Measurements from ENCODE around the gene RALGAPB.
"Not testable (repeated sequence)": the region's sequence is repeated elsewhere in the genome, so short reads cannot be mapped to it uniquely, and the experiment has no call there.

Gene RALGAPB

GRCh38 chr20:38460040-38460623 is 12.5 kb upstream of the RALGAPB start:
- Histone ChIP-seq H3K4me1 (ENCODE audit: control insufficient read depth in 2 of 2, insufficient read depth in 2 of 2, low read length in 2 of 2) (peaks cover 0 to 3% of the 10 kb centered on the region in 2 donors), H3K27ac (ENCODE audit: low read depth in 2 of 2, low read length in 2 of 2) (no peak overlapping the region), H3K9ac (ENCODE audit: low read depth in 1 of 2, low read length in 2 of 2) (peak overlapping the region in 1 of 2 donors; percentile 44), H3K9me3 (ENCODE audit: control insufficient read depth in 2 of 2, low read length in 2 of 2) (no peaks in the 10 kb centered on the region), H3K4me3 (ENCODE audit: low read length in 2 of 2) (peak overlapping the region in 1 of 2 donors; percentile 42), H3K27me3 (ENCODE audit: control insufficient read depth in 2 of 2, insufficient read depth in 2 of 2, low read length in 2 of 2) (no peaks in the 10 kb centered on the region), H3K36me3 (ENCODE audit: control insufficient read depth in 2 of 2, insufficient read depth in 2 of 2, low read length in 2 of 2) (no peaks in the 10 kb centered on the region)

- H3K4me1 ChIP-seq (ENCODE audit: control insufficient read depth in 2 of 2, insufficient read depth in 2 of 2, low read length in 2 of 2); H3K9me3 ChIP-seq (ENCODE audit: control insufficient read depth in 2 of 2, low read length in 2 of 2); H3K27ac ChIP-seq (ENCODE audit: low read depth in 2 of 2, low read length in 2 of 2); H3K27me3 ChIP-seq (ENCODE audit: control insufficient read depth in 2 of 2, insufficient read depth in 2 of 2, low read length in 2 of 2); H3K36me3 ChIP-seq (ENCODE audit: control insufficient read depth in 2 of 2, insufficient read depth in 2 of 2, low read length in 2 of 2): not testable (repeated sequence)
- H3K4me3 ChIP-seq (ENCODE audit: low read length in 2 of 2), result peak overlapping the region in 1 of 2 donors; percentile 42
- peak overlapping the region in 1 of 2 donors; percentile 44 for H3K9ac ChIP-seq (ENCODE audit: low read depth in 1 of 2, low read length in 2 of 2)
These were observed 12.0 kb upstream of the RALGAPB start for GRCh38 chr20:38460631-38461030.

DNA sequence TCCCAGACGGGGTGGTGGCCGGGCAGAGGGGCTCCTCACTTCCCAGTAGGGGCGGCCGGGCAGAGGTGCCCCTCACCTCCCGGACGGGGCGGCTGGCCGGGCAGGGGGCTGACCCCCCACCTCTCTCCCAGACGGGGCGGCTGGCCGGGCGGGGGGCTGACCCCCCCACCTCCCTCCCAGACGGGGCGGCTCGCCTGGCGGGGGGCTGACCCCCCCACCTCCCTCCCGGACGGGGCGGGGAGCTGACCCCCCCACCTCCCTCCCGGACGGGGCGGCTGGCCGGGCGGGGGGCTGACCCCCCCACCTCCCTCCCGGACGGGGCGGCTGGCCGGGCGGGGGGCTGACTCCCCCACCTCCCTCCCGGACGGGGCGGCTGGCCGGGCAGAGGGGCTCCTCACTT is 11.5 kb upstream of the RALGAPB start:
- not testable (repeated sequence) for H3K27me3 ChIP-seq (ENCODE audit: control insufficient read depth in 2 of 2, insufficient read depth in 2 of 2, low read length in 2 of 2); H3K4me1 ChIP-seq (ENCODE audit: control insufficient read depth in 2 of 2, insufficient read depth in 2 of 2, low read length in 2 of 2); H3K4me3 ChIP-seq (ENCODE audit: low read length in 2 of 2); H3K36me3 ChIP-seq (ENCODE audit: control insufficient read depth in 2 of 2, insufficient read depth in 2 of 2, low read length in 2 of 2); H3K9ac ChIP-seq (ENCODE audit: low read depth in 1 of 2, low read length in 2 of 2); H3K9me3 ChIP-seq (ENCODE audit: control insufficient read depth in 2 of 2, low read length in 2 of 2); H3K27ac ChIP-seq (ENCODE audit: low read depth in 2 of 2, low read length in 2 of 2)

- not testable (repeated sequence) for H3K4me1 ChIP-seq (ENCODE audit: control insufficient read depth in 2 of 2, insufficient read depth in 2 of 2, low read length in 2 of 2); H3K27me3 ChIP-seq (ENCODE audit: control insufficient read depth in 2 of 2, insufficient read depth in 2 of 2, low read length in 2 of 2); H3K9me3 ChIP-seq (ENCODE audit: control insufficient read depth in 2 of 2, low read length in 2 of 2); H3K36me3 ChIP-seq (ENCODE audit: control insufficient read depth in 2 of 2, insufficient read depth in 2 of 2, low read length in 2 of 2); H3K9ac ChIP-seq (ENCODE audit: low read depth in 1 of 2, low read length in 2 of 2); H3K4me3 ChIP-seq (ENCODE audit: low read length in 2 of 2); H3K27ac ChIP-seq (ENCODE audit: low read depth in 2 of 2, low read length in 2 of 2)
These were observed 11.1 kb upstream of the RALGAPB start for GRCh38 chr20:38461569-38461968.

DNA sequence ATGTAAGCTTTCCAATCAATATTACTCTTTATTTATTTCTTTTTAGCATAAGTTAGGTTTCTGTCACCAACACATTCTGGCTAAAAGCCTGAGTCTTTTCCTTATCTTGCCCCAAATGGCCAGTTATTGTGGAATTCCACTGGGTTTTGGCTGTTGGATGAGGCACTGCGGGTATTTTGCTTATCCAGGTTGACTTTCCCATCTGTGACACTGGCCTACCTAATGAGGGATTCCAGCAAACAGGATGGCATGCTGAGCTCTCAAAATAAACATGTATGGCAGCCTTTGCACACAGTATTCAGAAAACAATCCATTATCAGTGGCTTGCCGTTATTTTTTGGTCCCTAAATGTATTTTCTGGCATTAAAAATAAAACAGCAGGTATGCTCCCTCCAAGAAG is 6.5 kb upstream of the RALGAPB start:
- Histone ChIP-seq H3K9me3 (ENCODE audit: control insufficient read depth in 2 of 2, low read length in 2 of 2) (no peaks in the 10 kb centered on the region), H3K36me3 (ENCODE audit: control insufficient read depth in 2 of 2, insufficient read depth in 2 of 2, low read length in 2 of 2) (no peaks in the 10 kb centered on the region), H3K27me3 (ENCODE audit: control insufficient read depth in 2 of 2, insufficient read depth in 2 of 2, low read length in 2 of 2) (no peaks in the 10 kb centered on the region), H3K27ac (ENCODE audit: low read depth in 2 of 2, low read length in 2 of 2) (no peak overlapping the region), H3K4me3 (ENCODE audit: low read length in 2 of 2) (no peak overlapping the region), H3K4me1 (ENCODE audit: control insufficient read depth in 2 of 2, insufficient read depth in 2 of 2, low read length in 2 of 2) (no peaks in the 10 kb centered on the region), H3K9ac (ENCODE audit: low read depth in 1 of 2, low read length in 2 of 2) (no peak overlapping the region)

DNA sequence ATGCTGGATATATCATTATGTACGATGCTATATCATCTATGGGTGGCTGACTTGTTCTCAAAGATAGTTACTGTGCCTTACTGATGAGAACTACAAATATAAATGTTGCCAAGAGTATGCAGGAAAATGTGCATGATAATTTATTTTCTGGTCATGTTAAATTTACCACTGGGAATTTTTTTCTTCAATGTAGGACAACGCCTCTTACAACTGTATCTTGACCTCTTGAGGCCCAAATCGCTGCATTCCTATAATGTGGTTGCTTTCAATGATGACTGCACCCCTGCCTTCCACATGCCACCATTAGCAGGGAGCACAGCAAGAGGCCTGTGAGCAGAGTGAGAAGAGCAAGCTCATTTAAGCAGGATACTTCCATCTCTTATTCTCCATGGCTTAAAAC is 5.7 kb upstream of the RALGAPB start:
- Histone ChIP-seq H3K4me1 (ENCODE audit: control insufficient read depth in 2 of 2, insufficient read depth in 2 of 2, low read length in 2 of 2) (peaks cover 0 to 5% of the 10 kb centered on the region in 2 donors), H3K27ac (ENCODE audit: low read depth in 2 of 2, low read length in 2 of 2) (no peak overlapping the region), H3K36me3 (ENCODE audit: control insufficient read depth in 2 of 2, insufficient read depth in 2 of 2, low read length in 2 of 2) (no peaks in the 10 kb centered on the region), H3K9ac (ENCODE audit: low read depth in 1 of 2, low read length in 2 of 2) (no peak overlapping the region), H3K9me3 (ENCODE audit: control insufficient read depth in 2 of 2, low read length in 2 of 2) (no peaks in the 10 kb centered on the region), H3K27me3 (ENCODE audit: control insufficient read depth in 2 of 2, insufficient read depth in 2 of 2, low read length in 2 of 2) (no peaks in the 10 kb centered on the region), H3K4me3 (ENCODE audit: low read length in 2 of 2) (no peak overlapping the region)

DNA sequence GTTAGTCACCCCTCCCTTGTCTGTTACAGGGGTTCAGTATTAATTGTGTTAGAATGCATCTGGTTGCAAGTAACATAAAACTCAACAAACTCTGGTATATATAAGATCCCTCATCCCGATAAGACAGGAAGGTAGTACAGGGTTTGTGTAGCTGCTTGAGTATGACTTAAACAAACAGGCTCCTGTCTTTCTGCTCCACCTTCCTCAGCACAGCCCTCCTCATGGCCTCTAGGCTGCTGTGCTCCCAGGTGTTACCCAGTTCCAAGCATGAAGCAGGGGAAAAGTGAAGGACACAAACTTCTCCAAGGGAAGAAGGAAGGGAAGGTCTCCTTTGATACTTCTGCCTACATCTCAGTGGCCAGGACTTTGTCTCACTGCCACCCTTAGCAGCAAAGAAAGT is 1.4 kb upstream of the RALGAPB start:
- H3K27me3 ChIP-seq (ENCODE audit: control insufficient read depth in 2 of 2, insufficient read depth in 2 of 2, low read length in 2 of 2), result no peaks in the 10 kb centered on the region
- peak overlapping the region in 1 of 2 donors; percentile 87 for H3K27ac ChIP-seq (ENCODE audit: low read depth in 2 of 2, low read length in 2 of 2)
- peak overlapping the region in 1 of 2 donors; percentile 95 for H3K4me3 ChIP-seq (ENCODE audit: low read length in 2 of 2)
- no peak overlapping the region for H3K9ac ChIP-seq (ENCODE audit: low read depth in 1 of 2, low read length in 2 of 2)
- H3K4me1 ChIP-seq (ENCODE audit: control insufficient read depth in 2 of 2, insufficient read depth in 2 of 2, low read length in 2 of 2), result peaks cover 6 to 19% of the 10 kb centered on the region in 2 donors
- no peaks in the 10 kb centered on the region for H3K9me3 ChIP-seq (ENCODE audit: control insufficient read depth in 2 of 2, low read length in 2 of 2)
- H3K36me3 ChIP-seq (ENCODE audit: control insufficient read depth in 2 of 2, insufficient read depth in 2 of 2, low read length in 2 of 2), result no peaks in the 10 kb centered on the region

DNA sequence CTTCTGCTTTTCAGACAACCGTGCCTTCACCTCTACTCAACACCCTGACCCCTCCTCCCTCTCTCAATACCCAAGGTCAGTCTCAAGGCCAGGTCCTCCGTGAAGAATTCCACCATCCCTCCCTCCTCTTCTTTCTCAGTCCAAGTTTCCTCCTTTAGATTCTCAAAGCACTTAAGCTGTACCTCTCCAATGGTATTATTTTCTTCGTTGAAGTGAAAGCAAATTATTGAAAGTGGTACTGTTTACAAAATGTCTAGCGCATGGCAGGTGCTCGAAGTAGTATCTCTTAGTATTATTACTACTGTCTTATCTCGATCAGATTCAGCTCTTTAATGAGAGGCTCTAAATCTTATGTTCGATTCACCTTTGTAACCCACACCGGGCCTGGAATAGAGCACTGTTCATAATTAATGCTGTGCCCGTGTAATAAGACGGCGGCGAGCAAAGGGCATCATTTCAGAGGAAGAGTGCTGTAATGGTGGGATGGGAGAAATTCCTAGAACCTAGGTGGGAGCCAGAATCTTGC is 593 bp upstream of the RALGAPB start:
- no peaks in the 10 kb centered on the region for H3K27me3 ChIP-seq (ENCODE audit: control insufficient read depth in 2 of 2, insufficient read depth in 2 of 2, low read length in 2 of 2)
- no peaks in the 10 kb centered on the region for H3K36me3 ChIP-seq (ENCODE audit: control insufficient read depth in 2 of 2, insufficient read depth in 2 of 2, low read length in 2 of 2)
- H3K27ac ChIP-seq (ENCODE audit: low read depth in 2 of 2, low read length in 2 of 2), result peak overlapping the region; percentile 87 to 88
- H3K9me3 ChIP-seq (ENCODE audit: control insufficient read depth in 2 of 2, low read length in 2 of 2), result no peaks in the 10 kb centered on the region
- peaks cover 6 to 19% of the 10 kb centered on the region in 2 donors for H3K4me1 ChIP-seq (ENCODE audit: control insufficient read depth in 2 of 2, insufficient read depth in 2 of 2, low read length in 2 of 2)
- peak overlapping the region; percentile 89 to 95 for H3K4me3 ChIP-seq (ENCODE audit: low read length in 2 of 2)
- H3K9ac ChIP-seq (ENCODE audit: low read depth in 1 of 2, low read length in 2 of 2), result peak overlapping the region; percentile 82 to 93

DNA sequence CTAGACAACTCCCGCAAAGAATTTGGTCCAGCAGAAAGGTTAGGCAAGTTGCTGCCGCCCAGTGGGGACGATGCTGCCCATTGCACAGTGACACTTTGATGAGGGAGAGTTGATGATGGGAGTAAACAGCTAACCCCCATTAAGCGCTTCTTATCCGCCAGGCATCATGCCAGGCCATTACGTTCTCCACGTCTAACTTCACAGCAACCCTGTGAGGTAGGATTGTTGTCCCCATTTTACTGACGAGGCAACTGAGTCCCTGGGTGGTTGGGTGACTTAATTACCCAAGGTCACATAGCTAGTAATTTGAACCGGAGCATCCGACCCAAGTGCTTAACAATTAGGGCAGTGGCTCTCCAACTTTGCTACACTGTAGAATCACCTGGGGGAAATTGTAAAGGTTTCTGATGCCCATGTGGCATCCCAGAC is 738 bp downstream of the RALGAPB start:
- Histone ChIP-seq H3K4me3 (ENCODE audit: low read length in 2 of 2) (peak overlapping the region; percentile 89 to 95), H3K4me1 (ENCODE audit: control insufficient read depth in 2 of 2, insufficient read depth in 2 of 2, low read length in 2 of 2) (peaks cover 6 to 19% of the 10 kb centered on the region in 2 donors), H3K27ac (ENCODE audit: low read depth in 2 of 2, low read length in 2 of 2) (peak overlapping the region; percentile 90 to 96)

GRCh38 chr20:38477747-38478146 is 5.1 kb downstream of the RALGAPB start:
- Histone ChIP-seq H3K4me1 (ENCODE audit: control insufficient read depth in 2 of 2, insufficient read depth in 2 of 2, low read length in 2 of 2) (peaks cover 6 to 10% of the 10 kb centered on the region in 2 donors), H3K27me3 (ENCODE audit: control insufficient read depth in 2 of 2, insufficient read depth in 2 of 2, low read length in 2 of 2) (no peaks in the 10 kb centered on the region), H3K27ac (ENCODE audit: low read depth in 2 of 2, low read length in 2 of 2) (no peak overlapping the region), H3K4me3 (ENCODE audit: low read length in 2 of 2) (no peak overlapping the region), H3K36me3 (ENCODE audit: control insufficient read depth in 2 of 2, insufficient read depth in 2 of 2, low read length in 2 of 2) (peaks cover 0 to 7% of the 10 kb centered on the region in 2 donors), H3K9me3 (ENCODE audit: control insufficient read depth in 2 of 2, low read length in 2 of 2) (no peaks in the 10 kb centered on the region), H3K9ac (ENCODE audit: low read depth in 1 of 2, low read length in 2 of 2) (no peak overlapping the region)

More for the DNA sequence above, 738 bp downstream of the RALGAPB start:
- Histone ChIP-seq H3K27me3 (ENCODE audit: control insufficient read depth in 2 of 2, insufficient read depth in 2 of 2, low read length in 2 of 2) (no peaks in the 10 kb centered on the region), H3K36me3 (ENCODE audit: control insufficient read depth in 2 of 2, insufficient read depth in 2 of 2, low read length in 2 of 2) (no peaks in the 10 kb centered on the region), H3K9me3 (ENCODE audit: control insufficient read depth in 2 of 2, low read length in 2 of 2) (no peaks in the 10 kb centered on the region), H3K9ac (ENCODE audit: low read depth in 1 of 2, low read length in 2 of 2) (peak overlapping the region; percentile 82 to 93)
